ENCODE measurements around the gene SLC6A3. TPM values are rescaled to one million over a fixed set of nuclear protein-coding genes. Genes with fewer than 3 reads are reported as not detected.

SLC6A3 gene
- total and polyA plus RNA-seq, 2 donors (not counting 1 experiment from before 2014, with no cell fraction given): 0.01 to 0.15 TPM

DNA sequence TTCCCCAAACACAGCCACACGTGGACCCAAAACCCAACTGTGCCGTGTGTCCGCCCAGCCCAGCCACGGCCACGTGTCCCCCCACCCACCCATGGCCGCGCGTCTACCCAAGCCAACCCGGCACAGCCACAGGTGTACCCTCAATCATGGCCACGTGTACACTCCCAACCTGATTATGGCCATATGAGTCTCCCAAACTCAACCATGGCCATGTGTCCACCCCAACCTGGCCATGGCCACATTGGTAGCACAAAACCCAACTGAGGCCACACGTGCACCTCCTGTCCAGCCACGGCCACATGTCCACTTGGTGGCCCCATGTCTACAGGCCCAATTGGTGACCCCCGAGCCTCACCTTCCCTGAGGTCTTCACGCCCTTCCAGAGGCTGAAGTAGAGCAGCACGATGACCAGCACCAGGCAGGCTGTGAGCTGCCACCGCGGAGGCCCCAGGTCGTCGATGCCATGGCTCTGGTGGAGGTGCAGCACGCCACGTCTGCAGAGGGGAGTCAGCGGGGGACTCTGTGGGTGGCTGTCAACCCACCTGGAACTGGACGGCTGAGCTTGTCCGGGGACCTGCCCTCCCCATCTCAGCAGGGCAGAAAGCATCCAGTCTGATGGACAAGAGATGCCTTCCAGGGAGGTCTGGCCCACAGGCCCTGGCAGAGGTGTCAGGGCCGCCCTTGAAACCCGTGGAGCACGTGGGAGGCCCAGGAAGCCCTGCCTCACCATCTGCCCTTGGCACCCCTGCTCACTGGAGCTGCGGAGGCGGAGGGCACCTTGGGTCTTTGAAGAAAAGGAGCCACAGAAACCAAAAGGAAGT is 23.5 kb downstream of the SLC6A3 start:
- intact Hi-C loops (cut with micrococcal nuclease): no loop called here
- H3K4me3 ChIP-seq (ENCODE audit: control extremely low read depth in 1 of 5, extremely low read depth in 1 of 5, insufficient read depth in 1 of 5, low read depth in 2 of 5, low read length in 4 of 5): no peak overlapping the region
- H3K9ac ChIP-seq (ENCODE audit: low read length): no peak overlapping the region
- ChIA-PET POLR2A (no interaction called here), CTCF (no interaction called here)
- Mint-ChIP-seq H3K27me3 (peaks cover 6% of the 10 kb centered on the region), H3K4me3 (no peak overlapping the region), H3K9me3 (ENCODE audit: insufficient read depth) (peaks cover 5% of the 10 kb centered on the region), H3K27ac (no peak overlapping the region), H3K4me1 (no peaks in the 10 kb centered on the region)
- no peak for DNase-seq
- H3K27ac ChIP-seq (ENCODE audit: low read length in 2 of 2): no peak overlapping the region
- H3K79me2 ChIP-seq (ENCODE audit: control insufficient read depth, insufficient read depth, low read length): no peaks in the 10 kb centered on the region
- H3K36me3 ChIP-seq (replicated peaks in 1 of 2; ENCODE audit: control extremely low read depth in 1 of 2, control insufficient read depth in 1 of 2, extremely low read depth in 1 of 2, insufficient read depth in 2 of 2, low read length in 1 of 2): no peaks in the 10 kb centered on the region
- peaks cover 0 to 5% (median 0%) of the 10 kb centered on the region in 4 experiments for H3K27me3 ChIP-seq (replicated peaks in 1 of 4; ENCODE audit: control extremely low read depth in 1 of 4, control insufficient read depth in 3 of 4, insufficient read depth in 4 of 4, low read length in 3 of 4)
- H3K4me2 ChIP-seq (replicated peaks; ENCODE audit: low read depth, low read length, poor library complexity, severe bottlenecking): no peak overlapping the region
- H2AFZ ChIP-seq (ENCODE audit: insufficient read depth, low read depth, low read length, poor library complexity, severe bottlenecking): no peak overlapping the region
- no peak for TF ChIP-seq EZH2 (IDR thresholded peaks at IDR 0.05; ENCODE audit: borderline replicate concordance, insufficient read depth, low read depth, low read length, poor library complexity, severe bottlenecking)
- TF ChIP-seq, protein P1, sequence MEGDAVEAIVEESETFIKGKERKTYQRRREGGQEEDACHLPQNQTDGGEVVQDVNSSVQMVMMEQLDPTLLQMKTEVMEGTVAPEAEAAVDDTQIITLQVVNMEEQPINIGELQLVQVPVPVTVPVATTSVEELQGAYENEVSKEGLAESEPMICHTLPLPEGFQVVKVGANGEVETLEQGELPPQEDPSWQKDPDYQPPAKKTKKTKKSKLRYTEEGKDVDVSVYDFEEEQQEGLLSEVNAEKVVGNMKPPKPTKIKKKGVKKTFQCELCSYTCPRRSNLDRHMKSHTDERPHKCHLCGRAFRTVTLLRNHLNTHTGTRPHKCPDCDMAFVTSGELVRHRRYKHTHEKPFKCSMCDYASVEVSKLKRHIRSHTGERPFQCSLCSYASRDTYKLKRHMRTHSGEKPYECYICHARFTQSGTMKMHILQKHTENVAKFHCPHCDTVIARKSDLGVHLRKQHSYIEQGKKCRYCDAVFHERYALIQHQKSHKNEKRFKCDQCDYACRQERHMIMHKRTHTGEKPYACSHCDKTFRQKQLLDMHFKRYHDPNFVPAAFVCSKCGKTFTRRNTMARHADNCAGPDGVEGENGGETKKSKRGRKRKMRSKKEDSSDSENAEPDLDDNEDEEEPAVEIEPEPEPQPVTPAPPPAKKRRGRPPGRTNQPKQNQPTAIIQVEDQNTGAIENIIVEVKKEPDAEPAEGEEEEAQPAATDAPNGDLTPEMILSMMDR (IDR thresholded peaks at IDR 0.05): no peak
- H4K20me1 ChIP-seq (ENCODE audit: control insufficient read depth, insufficient read depth, low read length, poor library complexity, severe bottlenecking): no peaks in the 10 kb centered on the region
- WGBS (ENCODE audit: insufficient coverage): 88% methylated on average over 28 of the region's 29 CpGs
- no peak for ATAC-seq (ENCODE audit: low read depth)
- H3K4me1 ChIP-seq (ENCODE audit: control insufficient read depth in 2 of 2, insufficient read depth in 2 of 2, low read length in 2 of 2): no peaks in the 10 kb centered on the region
- H3K9me3 ChIP-seq (ENCODE audit: control extremely low read depth in 1 of 3, control insufficient read depth in 2 of 3, insufficient read depth in 1 of 3, low read length in 2 of 3): peaks cover 0 to 23% (median under 1%) of the 10 kb centered on the region in 3 donors

Data from B cell (primary cell).